ENCODE results near the gene PRCC.

PRCC gene, protein sequence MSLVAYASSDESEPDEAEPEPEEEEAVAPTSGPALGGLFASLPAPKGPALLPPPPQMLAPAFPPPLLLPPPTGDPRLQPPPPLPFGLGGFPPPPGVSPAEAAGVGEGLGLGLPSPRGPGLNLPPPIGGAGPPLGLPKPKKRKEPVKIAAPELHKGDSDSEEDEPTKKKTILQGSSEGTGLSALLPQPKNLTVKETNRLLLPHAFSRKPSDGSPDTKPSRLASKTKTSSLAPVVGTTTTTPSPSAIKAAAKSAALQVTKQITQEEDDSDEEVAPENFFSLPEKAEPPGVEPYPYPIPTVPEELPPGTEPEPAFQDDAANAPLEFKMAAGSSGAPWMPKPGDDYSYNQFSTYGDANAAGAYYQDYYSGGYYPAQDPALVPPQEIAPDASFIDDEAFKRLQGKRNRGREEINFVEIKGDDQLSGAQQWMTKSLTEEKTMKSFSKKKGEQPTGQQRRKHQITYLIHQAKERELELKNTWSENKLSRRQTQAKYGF

GRCh38 chr1:156767101-156767878, at the start of gene PRCC:
Gene PRCC, plus strand, starts transcription at chr1:156767535. Its CDS starts 237 bp downstream, at chr1:156767772.
- Histone ChIP-seq H3K4me1 (ENCODE audit: control insufficient read depth, insufficient read depth, low read length) (peaks cover 7% of the 10 kb centered on the region), H3K36me3 (ENCODE audit: control insufficient read depth, insufficient read depth, low read length) (no peaks in the 10 kb centered on the region), H3K9ac (ENCODE audit: low read depth, low read length) (peak within 1 kb of the TSS; percentile 95), H3K4me3 (ENCODE audit: low read depth, low read length) (peak within 1 kb of the TSS; percentile 97), H3K9me3 (ENCODE audit: control insufficient read depth, insufficient read depth, low read length) (no peaks in the 10 kb centered on the region), H3K27me3 (ENCODE audit: control insufficient read depth, insufficient read depth, low read length) (no peaks in the 10 kb centered on the region)

DNA sequence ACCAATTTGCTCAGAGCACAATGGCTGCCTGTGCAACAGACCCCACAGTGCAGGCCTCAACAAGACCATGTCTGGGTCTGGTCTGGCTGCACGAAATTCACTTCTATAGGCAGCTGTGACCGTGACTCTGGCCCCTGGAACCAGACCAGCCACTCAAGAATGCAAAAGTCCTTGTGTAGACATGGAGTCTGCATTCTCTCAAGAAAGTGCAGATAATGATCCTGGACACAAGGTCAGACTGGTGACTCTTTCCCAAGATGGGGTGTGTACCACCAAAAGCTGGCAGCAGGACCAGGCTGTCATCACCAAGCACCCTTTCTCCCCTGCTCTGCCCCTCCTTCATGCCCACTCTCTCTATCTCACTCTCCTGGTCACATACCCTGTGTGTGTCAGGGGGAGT, 46.2 kb upstream of the PRCC start:
- no peak overlapping the region for H3K9ac ChIP-seq (ENCODE audit: low read depth, low read length)
- peaks cover 32% of the 10 kb centered on the region for H3K36me3 ChIP-seq (ENCODE audit: control insufficient read depth, insufficient read depth, low read length)

DNA sequence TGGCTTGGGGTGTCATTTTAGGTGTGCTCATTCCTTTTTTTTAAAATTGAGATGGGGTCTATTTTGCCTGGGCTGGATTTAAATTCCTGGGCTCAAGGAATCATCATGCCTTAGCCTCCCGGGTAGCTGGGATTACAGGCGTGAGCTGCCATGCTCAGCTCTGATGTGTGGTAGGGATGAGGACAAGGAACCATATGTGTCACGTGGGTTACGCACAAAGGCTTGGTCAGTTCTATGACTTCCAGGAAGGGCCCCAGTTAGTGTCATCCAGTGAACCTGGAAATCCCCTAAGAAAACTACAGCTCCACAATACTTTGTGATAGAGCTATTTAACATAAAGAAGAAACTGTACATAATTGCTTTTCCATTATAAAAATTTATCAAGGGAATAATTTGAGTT, 45.8 kb upstream of the PRCC start:
- Histone ChIP-seq H3K9me3 (ENCODE audit: control insufficient read depth, insufficient read depth, low read length) (no peaks in the 10 kb centered on the region), H3K4me3 (ENCODE audit: low read depth, low read length) (no peak overlapping the region), H3K9ac (ENCODE audit: low read depth, low read length) (no peak overlapping the region), H3K27me3 (ENCODE audit: control insufficient read depth, insufficient read depth, low read length) (no peaks in the 10 kb centered on the region), H3K4me1 (ENCODE audit: control insufficient read depth, insufficient read depth, low read length) (peaks cover 9% of the 10 kb centered on the region), H3K36me3 (ENCODE audit: control insufficient read depth, insufficient read depth, low read length) (peaks cover 32% of the 10 kb centered on the region)

More for the DNA sequence above, 46.2 kb upstream of the PRCC start:
- H3K27me3 ChIP-seq (ENCODE audit: control insufficient read depth, insufficient read depth, low read length): no peaks in the 10 kb centered on the region
- H3K4me1 ChIP-seq (ENCODE audit: control insufficient read depth, insufficient read depth, low read length): peaks cover 9% of the 10 kb centered on the region
- no peak overlapping the region for H3K4me3 ChIP-seq (ENCODE audit: low read depth, low read length)
- H3K9me3 ChIP-seq (ENCODE audit: control insufficient read depth, insufficient read depth, low read length): no peaks in the 10 kb centered on the region

DNA sequence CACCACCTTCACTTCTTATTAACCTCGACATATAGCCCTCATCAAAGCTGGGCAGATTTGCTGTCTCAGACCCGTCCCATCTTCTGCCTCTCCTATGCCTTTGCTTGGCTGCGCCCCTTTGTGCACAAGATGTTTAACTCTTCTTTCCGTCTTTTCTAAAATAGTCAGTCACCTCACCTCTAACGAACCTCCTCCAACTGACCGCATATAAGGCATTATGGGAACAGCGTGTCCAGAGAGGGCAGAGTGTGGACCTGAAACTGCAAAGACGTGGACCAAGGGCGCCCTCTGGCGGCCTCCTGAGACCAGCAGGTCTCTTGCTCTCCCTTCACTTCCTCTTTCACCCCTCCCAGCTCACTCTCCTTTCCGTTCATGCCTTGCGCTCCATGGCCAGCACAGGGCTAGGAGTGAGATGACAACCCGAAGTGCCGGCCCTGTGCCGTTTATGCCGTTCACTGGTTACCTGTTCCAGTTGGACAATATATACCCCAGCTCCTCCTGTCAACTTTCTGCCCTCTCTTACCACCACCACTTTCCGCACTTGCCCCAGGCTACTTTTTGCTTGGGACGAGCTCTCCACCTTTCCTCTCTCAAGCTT, 41.6 kb upstream of the PRCC start:
- H3K9ac ChIP-seq (ENCODE audit: low read depth, low read length): peak overlapping the region; percentile 32
- H3K27me3 ChIP-seq (ENCODE audit: control insufficient read depth, insufficient read depth, low read length): no peaks in the 10 kb centered on the region
- peak overlapping the region; percentile 99 for H3K4me3 ChIP-seq (ENCODE audit: low read depth, low read length)
- peaks cover 21% of the 10 kb centered on the region for H3K4me1 ChIP-seq (ENCODE audit: control insufficient read depth, insufficient read depth, low read length)
- peaks cover 32% of the 10 kb centered on the region for H3K36me3 ChIP-seq (ENCODE audit: control insufficient read depth, insufficient read depth, low read length)
- no peaks in the 10 kb centered on the region for H3K9me3 ChIP-seq (ENCODE audit: control insufficient read depth, insufficient read depth, low read length)

GRCh38 chr1:156726549-156727226, 40.6 kb upstream of the PRCC start:
- no peaks in the 10 kb centered on the region for H3K9me3 ChIP-seq (ENCODE audit: control insufficient read depth, insufficient read depth, low read length)
- no peaks in the 10 kb centered on the region for H3K27me3 ChIP-seq (ENCODE audit: control insufficient read depth, insufficient read depth, low read length)
- peaks cover 26% of the 10 kb centered on the region for H3K36me3 ChIP-seq (ENCODE audit: control insufficient read depth, insufficient read depth, low read length)
- peak overlapping the region; percentile 99 for H3K4me3 ChIP-seq (ENCODE audit: low read depth, low read length)
- no peak overlapping the region for H3K9ac ChIP-seq (ENCODE audit: low read depth, low read length)
- H3K4me1 ChIP-seq (ENCODE audit: control insufficient read depth, insufficient read depth, low read length): peaks cover 21% of the 10 kb centered on the region

DNA sequence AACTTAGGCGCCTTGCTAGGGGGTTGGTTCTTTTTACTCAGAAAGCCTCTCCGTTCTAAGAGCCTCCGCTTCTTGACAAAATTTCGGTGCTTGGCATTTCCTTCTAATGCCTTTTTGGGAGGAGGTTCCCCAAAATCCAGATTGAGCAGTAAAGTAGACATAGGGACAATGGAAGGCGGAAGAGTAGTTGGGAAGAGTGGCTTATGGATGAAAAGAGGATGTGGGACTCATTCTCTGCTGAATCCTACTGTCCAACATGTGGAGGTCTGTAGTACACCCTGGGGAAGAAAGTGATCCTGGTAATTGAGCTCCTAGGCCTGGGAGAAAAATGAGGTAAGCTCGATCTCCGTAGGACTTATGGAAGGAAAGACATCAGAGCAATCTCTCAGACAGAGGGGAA, 39.8 kb upstream of the PRCC start:
- peaks cover 21% of the 10 kb centered on the region for H3K4me1 ChIP-seq (ENCODE audit: control insufficient read depth, insufficient read depth, low read length)
- peaks cover 21% of the 10 kb centered on the region for H3K36me3 ChIP-seq (ENCODE audit: control insufficient read depth, insufficient read depth, low read length)
- H3K4me3 ChIP-seq (ENCODE audit: low read depth, low read length): peak overlapping the region; percentile 99
- H3K9me3 ChIP-seq (ENCODE audit: control insufficient read depth, insufficient read depth, low read length): no peaks in the 10 kb centered on the region
- no peaks in the 10 kb centered on the region for H3K27me3 ChIP-seq (ENCODE audit: control insufficient read depth, insufficient read depth, low read length)
- peak overlapping the region; percentile 85 for H3K9ac ChIP-seq (ENCODE audit: low read depth, low read length)

DNA sequence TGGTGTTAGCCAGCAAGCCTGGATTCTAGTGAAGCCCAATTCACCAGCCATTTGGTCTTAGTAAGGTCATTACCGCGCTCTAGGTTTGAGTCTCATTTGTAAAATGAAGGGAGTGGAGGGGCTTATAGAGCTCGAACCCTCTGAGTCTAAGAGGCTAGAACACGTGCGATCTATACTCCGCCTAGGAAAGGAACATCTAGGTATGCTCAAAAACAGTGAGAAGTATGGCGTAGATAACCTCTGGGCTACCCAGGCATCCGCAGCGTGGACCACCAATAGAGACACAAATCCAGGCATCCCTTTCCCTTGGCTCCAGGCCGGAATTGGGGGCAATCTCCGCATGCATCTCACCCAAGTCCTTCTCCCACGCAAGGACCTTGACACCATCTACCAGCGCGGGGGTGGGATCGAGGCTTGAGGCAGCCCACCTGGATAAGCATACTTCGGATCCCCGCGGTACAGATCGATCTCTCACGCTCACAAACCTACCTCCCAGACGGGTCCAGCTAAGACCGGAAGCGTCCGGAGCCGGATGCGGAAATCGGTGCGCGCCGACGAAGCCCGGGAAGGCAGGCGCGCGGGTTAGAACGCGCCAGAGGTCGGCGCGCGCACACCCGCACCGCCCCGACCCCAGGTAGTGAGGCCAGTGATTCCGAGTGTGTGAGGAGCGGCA, 39.3 kb upstream of the PRCC start, which contains the start of gene METTL25B:
TSS of gene METTL25B (plus strand) at position 544 of the 673 bp plus-strand sequence. CDS start 636 bp downstream, outside the sequence.
- no peaks in the 10 kb centered on the region for H3K9me3 ChIP-seq (ENCODE audit: control insufficient read depth, insufficient read depth, low read length)
- H3K4me1 ChIP-seq (ENCODE audit: control insufficient read depth, insufficient read depth, low read length): peaks cover 21% of the 10 kb centered on the region
- peaks cover 16% of the 10 kb centered on the region for H3K36me3 ChIP-seq (ENCODE audit: control insufficient read depth, insufficient read depth, low read length)
- H3K4me3 ChIP-seq (ENCODE audit: low read depth, low read length): peak within 1 kb of the TSS; percentile 99
- H3K9ac ChIP-seq (ENCODE audit: low read depth, low read length): peak within 1 kb of the TSS; percentile 85
- H3K27me3 ChIP-seq (ENCODE audit: control insufficient read depth, insufficient read depth, low read length): no peaks in the 10 kb centered on the region

DNA sequence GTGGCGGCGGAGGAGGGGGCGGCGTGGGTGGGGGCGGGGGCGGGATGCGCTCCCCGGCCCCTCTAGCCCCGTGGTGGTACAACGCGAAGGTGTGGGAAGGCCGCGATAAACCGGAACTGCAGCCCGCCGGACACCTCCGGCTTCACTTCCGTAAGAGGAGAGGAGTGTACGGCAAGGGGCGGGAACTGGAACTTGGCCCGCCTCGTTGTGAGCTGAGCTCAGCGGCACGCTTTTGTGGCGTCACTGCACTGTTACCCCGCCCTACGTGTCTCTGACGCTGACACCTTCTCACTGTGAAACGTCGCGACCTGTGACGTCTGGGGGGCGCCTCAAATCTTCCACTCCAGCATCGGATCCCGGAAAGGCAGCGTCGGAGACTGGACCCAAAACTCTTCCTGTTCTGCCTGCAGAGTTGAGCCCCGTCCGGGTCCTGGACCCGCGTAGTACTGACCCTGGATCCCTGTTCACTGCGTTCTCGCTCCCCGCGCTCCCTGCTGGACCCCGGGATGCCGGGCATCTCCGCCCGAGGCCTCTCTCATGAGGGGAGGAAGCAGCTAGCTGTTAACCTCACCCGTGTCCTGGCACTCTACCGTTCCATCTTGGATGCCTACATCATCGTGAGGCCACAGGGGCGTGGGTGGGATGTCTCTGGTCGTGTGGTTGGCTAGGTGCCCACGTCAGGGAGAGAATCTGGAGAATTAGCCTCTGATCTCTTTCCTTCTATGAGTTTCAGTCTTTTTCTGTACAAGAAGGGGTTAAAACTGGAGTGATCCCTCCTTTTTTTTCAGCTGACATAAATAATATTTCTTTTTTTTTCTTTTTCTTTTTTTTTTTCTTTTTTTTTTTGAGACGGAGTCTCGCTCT, 38.5 kb upstream of the PRCC start, which contains the start of gene ISG20L2:
TSS of gene ISG20L2 (minus strand) at position 168 of the 864 bp plus-strand sequence. CDS start 1,114 bp downstream, outside the sequence.
- Histone ChIP-seq H3K9me3 (ENCODE audit: control insufficient read depth, insufficient read depth, low read length) (no peaks in the 10 kb centered on the region), H3K9ac (ENCODE audit: low read depth, low read length) (peak within 1 kb of the TSS; percentile 85), H3K4me1 (ENCODE audit: control insufficient read depth, insufficient read depth, low read length) (peaks cover 21% of the 10 kb centered on the region), H3K27me3 (ENCODE audit: control insufficient read depth, insufficient read depth, low read length) (no peaks in the 10 kb centered on the region), H3K4me3 (ENCODE audit: low read depth, low read length) (peak within 1 kb of the TSS; percentile 99), H3K36me3 (ENCODE audit: control insufficient read depth, insufficient read depth, low read length) (peaks cover 8% of the 10 kb centered on the region)

GRCh38 chr1:156733989-156734584, 33.2 kb upstream of the PRCC start:
- Histone ChIP-seq H3K4me3 (ENCODE audit: low read depth, low read length) (no peak overlapping the region), H3K27me3 (ENCODE audit: control insufficient read depth, insufficient read depth, low read length) (no peaks in the 10 kb centered on the region), H3K9me3 (ENCODE audit: control insufficient read depth, insufficient read depth, low read length) (no peaks in the 10 kb centered on the region), H3K4me1 (ENCODE audit: control insufficient read depth, insufficient read depth, low read length) (peaks cover 7% of the 10 kb centered on the region), H3K36me3 (ENCODE audit: control insufficient read depth, insufficient read depth, low read length) (peaks cover 7% of the 10 kb centered on the region), H3K9ac (ENCODE audit: low read depth, low read length) (no peak overlapping the region)

DNA sequence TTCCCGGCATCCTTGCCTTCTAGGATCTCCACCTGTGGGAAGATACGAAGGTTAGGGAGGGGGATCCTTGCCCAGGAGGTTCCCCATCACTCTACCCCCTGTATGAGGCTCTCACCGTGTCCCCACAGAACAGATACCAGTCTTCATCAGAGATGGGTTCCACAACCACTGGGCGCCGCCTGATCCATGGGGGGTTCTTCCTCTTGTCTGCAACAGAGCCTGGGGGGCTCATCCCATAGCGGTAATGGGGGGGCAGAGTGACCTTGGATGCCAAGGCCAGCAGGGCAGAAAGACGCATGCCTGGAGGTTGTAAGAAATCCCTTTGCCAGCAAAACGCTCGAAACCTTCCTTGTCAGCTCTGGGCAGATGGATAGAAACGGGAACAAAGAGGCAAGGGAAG, 28.9 kb upstream of the PRCC start:
- peaks cover 14% of the 10 kb centered on the region for H3K36me3 ChIP-seq (ENCODE audit: control insufficient read depth, insufficient read depth, low read length)
- no peak overlapping the region for H3K4me3 ChIP-seq (ENCODE audit: low read depth, low read length)
- no peaks in the 10 kb centered on the region for H3K9me3 ChIP-seq (ENCODE audit: control insufficient read depth, insufficient read depth, low read length)
- no peaks in the 10 kb centered on the region for H3K27me3 ChIP-seq (ENCODE audit: control insufficient read depth, insufficient read depth, low read length)
- H3K9ac ChIP-seq (ENCODE audit: low read depth, low read length): no peak overlapping the region
- H3K4me1 ChIP-seq (ENCODE audit: control insufficient read depth, insufficient read depth, low read length): peaks cover 5% of the 10 kb centered on the region

Data from iPS-15b (cell line).